ENCODE results near the gene PHF21A. TPM values are rescaled to one million over a fixed set of nuclear protein-coding genes. Genes with fewer than 3 reads are reported as not detected.

The PHF21A gene
- total RNA-seq, 2 donors from 2014 or later: 24.7 to 48.0 TPM

DNA sequence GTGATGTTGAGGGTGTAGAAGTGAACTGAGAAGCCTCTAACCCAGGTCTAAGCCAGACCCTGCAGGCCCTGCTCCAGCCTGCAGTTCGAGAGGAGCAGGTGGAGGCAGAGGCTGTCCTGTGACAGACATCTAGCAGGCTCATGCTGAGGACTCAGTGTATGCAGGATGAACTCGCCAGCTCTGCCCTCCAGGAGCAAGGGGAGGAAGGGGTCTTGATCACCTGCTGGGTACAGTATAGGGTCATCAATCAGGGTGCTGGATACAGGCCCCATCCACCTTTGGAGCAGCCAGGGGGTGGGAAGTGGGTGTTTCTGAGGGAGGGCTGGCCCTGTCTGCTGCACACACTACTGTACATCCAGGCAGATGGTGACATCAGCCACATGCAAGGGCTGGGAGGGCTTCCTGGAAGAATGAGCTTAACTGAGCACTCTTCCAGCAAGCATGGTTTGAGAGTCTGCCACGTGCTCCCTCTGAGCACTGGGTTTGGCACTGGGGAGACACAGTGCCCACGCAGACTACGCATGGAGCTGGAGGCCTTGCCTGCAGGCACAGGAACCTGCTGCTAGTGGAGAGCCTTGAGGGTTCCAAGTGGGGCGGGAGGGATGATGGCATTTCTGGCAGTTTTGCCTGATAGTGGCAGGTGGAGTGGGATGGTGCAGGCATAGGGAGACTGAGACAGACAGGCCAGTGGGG is 226.6 kb downstream of the PHF21A start:
- Histone ChIP-seq H3K27ac (no peak overlapping the region), H3K9me3 (no peaks in the 10 kb centered on the region), H3K36me3 (no peaks in the 10 kb centered on the region), H3K4me1 (replicated peaks) (no peaks in the 10 kb centered on the region), H3K27me3 (replicated peaks; ENCODE audit: insufficient read depth) (no peaks in the 10 kb centered on the region), H3K4me3 (no peak overlapping the region)
- no peak for DNase-seq (ENCODE audit: low spot score)
- intact Hi-C loops (cut with DNase I): no loop called here
- TF ChIP-seq POLR2AphosphoS5 (IDR thresholded peaks at IDR 0.05) (no peak), POLR2A (IDR thresholded peaks at IDR 0.05) (no peak)
- TF ChIP-seq, protein P1, sequence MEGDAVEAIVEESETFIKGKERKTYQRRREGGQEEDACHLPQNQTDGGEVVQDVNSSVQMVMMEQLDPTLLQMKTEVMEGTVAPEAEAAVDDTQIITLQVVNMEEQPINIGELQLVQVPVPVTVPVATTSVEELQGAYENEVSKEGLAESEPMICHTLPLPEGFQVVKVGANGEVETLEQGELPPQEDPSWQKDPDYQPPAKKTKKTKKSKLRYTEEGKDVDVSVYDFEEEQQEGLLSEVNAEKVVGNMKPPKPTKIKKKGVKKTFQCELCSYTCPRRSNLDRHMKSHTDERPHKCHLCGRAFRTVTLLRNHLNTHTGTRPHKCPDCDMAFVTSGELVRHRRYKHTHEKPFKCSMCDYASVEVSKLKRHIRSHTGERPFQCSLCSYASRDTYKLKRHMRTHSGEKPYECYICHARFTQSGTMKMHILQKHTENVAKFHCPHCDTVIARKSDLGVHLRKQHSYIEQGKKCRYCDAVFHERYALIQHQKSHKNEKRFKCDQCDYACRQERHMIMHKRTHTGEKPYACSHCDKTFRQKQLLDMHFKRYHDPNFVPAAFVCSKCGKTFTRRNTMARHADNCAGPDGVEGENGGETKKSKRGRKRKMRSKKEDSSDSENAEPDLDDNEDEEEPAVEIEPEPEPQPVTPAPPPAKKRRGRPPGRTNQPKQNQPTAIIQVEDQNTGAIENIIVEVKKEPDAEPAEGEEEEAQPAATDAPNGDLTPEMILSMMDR (IDR thresholded peaks at IDR 0.05): no peak
- 90% methylated on average over 6 of the region's 6 CpGs for WGBS

DNA sequence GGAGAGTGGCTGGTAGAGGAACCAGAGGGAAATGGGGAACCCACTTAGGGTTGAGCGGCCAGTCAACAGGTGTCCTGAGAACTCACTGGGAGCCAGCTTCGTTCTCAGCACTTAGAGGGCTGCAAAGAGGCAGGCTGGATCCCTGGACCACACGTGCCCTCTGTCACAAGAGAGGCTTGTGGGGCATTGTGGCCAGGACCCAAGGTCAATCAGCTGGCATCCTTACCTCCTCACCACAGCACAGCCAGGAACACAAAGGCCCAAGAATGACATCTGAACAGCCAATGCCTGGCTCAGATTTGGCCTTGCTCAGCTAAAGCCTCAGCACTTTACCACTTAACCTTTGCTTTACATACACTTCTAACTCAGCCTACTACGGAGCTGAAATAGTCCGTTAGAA is 228.4 kb downstream of the PHF21A start:
- intact Hi-C loops (cut with DNase I): no loop called here
- 92% methylated on average over 5 of the region's 5 CpGs for WGBS
- Histone ChIP-seq H3K36me3 (no peaks in the 10 kb centered on the region), H3K27me3 (replicated peaks; ENCODE audit: insufficient read depth) (no peaks in the 10 kb centered on the region), H3K27ac (no peak overlapping the region), H3K4me1 (replicated peaks) (no peaks in the 10 kb centered on the region), H3K9me3 (no peaks in the 10 kb centered on the region), H3K4me3 (no peak overlapping the region)
- TF ChIP-seq POLR2AphosphoS5 (IDR thresholded peaks at IDR 0.05) (no peak), POLR2A (IDR thresholded peaks at IDR 0.05) (no peak)
- TF ChIP-seq, protein P1 (IDR thresholded peaks at IDR 0.05): no peak
- no peak for DNase-seq (ENCODE audit: low spot score)

DNA sequence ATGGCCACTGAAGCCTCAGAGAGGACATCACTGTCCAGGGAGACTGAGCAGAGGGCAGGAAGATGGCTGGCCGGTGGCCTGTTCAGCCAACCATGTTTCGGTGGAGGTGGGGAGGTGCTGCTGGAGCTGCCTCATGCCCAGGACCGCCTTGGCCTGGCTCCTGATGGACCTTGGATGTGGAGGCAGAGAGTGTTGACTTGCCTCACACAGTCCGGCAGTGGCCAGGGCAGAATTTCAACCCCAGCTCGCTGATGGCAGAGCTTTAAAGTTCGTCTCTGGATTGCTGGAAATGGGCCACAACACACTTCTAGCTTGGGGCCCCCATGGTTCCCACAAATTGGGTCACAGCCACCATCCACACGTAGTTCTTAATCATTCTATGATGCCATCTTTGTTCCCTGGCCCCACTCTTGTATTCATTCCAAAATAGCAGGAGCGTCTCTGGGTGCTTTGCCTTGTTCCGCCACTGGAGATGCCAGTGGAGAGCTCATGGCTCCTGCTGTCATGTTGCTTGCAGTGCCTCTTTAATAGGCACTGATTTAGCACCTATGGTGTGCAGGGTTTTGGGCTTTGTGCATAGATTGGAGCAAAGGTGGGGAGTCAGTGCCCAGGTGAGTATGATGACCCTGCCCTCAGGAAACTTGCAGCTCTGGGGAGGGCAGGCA is 230.2 kb downstream of the PHF21A start:
- DNase-seq (ENCODE audit: low spot score): no peak
- H3K27me3 ChIP-seq (replicated peaks; ENCODE audit: insufficient read depth): no peaks in the 10 kb centered on the region
- H3K36me3 ChIP-seq: no peaks in the 10 kb centered on the region
- no peak overlapping the region for H3K4me3 ChIP-seq
- H3K4me1 ChIP-seq (replicated peaks): no peaks in the 10 kb centered on the region
- WGBS: 71% methylated on average over 8 of the region's 9 CpGs
- H3K9me3 ChIP-seq: no peaks in the 10 kb centered on the region
- TF ChIP-seq POLR2A (IDR thresholded peaks at IDR 0.05) (no peak), POLR2AphosphoS5 (IDR thresholded peaks at IDR 0.05) (no peak)
- TF ChIP-seq, protein P1 (IDR thresholded peaks at IDR 0.05): no peak
- intact Hi-C loops (cut with DNase I): no loop called here
- no peak overlapping the region for H3K27ac ChIP-seq

DNA sequence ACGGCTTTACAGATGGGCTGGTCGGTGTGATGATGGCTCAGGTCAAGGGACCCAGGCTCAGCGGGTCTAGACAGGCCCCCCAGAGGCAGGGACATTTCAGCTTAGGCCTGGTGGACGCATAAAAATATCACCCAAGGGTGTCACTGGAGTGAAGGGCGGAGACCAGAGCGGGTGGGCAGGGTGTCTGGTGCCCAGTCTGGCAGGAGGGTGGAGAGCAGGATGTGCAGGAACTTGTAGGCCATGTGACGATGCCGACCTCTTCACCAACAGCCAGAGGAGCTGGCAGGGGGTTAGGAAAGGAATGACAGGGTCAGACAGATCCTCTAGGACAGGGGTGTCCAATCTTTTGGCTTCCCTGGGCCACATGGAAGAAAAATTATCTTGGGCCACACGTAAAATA is 231.3 kb downstream of the PHF21A start:
- Histone ChIP-seq H3K27ac (no peak overlapping the region), H3K27me3 (replicated peaks; ENCODE audit: insufficient read depth) (no peaks in the 10 kb centered on the region), H3K36me3 (no peaks in the 10 kb centered on the region), H3K4me1 (replicated peaks) (no peaks in the 10 kb centered on the region), H3K4me3 (no peak overlapping the region), H3K9me3 (no peaks in the 10 kb centered on the region)
- DNase-seq (ENCODE audit: low spot score): no peak
- TF ChIP-seq, protein P1 (IDR thresholded peaks at IDR 0.05): no peak
- TF ChIP-seq POLR2AphosphoS5 (IDR thresholded peaks at IDR 0.05) (no peak), POLR2A (IDR thresholded peaks at IDR 0.05) (no peak)
- intact Hi-C loops (cut with DNase I): no loop called here
- WGBS: 78% methylated on average over 9 of the region's 9 CpGs

DNA sequence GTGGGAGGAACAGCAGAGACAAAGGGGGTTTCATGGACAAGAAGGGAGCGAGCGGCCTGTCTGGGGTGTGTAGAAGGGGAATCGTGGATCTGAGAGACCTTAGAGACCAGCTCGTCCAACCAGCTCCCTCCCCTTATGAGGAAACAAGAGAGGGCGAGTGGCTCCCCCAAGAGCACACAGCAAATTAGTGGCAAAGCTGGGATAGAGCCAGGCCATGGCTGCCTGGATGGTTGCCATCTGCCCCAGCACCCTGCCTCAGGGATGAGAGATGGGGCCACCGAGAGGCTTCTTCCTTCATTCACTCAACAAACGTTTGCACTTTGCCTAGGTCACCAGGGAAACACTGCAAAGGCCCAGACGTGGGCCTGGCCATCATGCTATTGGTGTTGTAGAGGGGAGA is 231.7 kb downstream of the PHF21A start:
- Histone ChIP-seq H3K27ac (no peak overlapping the region), H3K36me3 (no peaks in the 10 kb centered on the region), H3K9me3 (no peaks in the 10 kb centered on the region), H3K4me1 (replicated peaks) (no peaks in the 10 kb centered on the region), H3K4me3 (no peak overlapping the region), H3K27me3 (replicated peaks; ENCODE audit: insufficient read depth) (no peaks in the 10 kb centered on the region)
- TF ChIP-seq POLR2AphosphoS5 (IDR thresholded peaks at IDR 0.05) (no peak), POLR2A (IDR thresholded peaks at IDR 0.05) (no peak)
- TF ChIP-seq, protein P1 (IDR thresholded peaks at IDR 0.05): no peak
- 77% methylated on average over 8 of the region's 8 CpGs for WGBS
- intact Hi-C loops (cut with DNase I): no loop called here
- DNase-seq (ENCODE audit: low spot score): no peak
